HTR-8/SVneo (cell line): Measurements from ENCODE around the gene SFTPA1.
"Not testable (repeated sequence)": the region's sequence is repeated elsewhere in the genome, so short reads cannot be mapped to it uniquely, and the experiment has no call there.

Experiments used
- DNase-seq: peaks from one replicate; pipeline ENCODE4 v3.0.0; 2011; ENCODE audit warnings: low spot score, mixed read lengths; ENCODE audit not compliant: insufficient read length
- FAIRE-seq: peaks from 2 replicates; lab custom pipeline; 2011; peaks lifted over from hg19 to GRCh38; lab: Jason Lieb, UNC

SFTPA1 gene

DNA sequence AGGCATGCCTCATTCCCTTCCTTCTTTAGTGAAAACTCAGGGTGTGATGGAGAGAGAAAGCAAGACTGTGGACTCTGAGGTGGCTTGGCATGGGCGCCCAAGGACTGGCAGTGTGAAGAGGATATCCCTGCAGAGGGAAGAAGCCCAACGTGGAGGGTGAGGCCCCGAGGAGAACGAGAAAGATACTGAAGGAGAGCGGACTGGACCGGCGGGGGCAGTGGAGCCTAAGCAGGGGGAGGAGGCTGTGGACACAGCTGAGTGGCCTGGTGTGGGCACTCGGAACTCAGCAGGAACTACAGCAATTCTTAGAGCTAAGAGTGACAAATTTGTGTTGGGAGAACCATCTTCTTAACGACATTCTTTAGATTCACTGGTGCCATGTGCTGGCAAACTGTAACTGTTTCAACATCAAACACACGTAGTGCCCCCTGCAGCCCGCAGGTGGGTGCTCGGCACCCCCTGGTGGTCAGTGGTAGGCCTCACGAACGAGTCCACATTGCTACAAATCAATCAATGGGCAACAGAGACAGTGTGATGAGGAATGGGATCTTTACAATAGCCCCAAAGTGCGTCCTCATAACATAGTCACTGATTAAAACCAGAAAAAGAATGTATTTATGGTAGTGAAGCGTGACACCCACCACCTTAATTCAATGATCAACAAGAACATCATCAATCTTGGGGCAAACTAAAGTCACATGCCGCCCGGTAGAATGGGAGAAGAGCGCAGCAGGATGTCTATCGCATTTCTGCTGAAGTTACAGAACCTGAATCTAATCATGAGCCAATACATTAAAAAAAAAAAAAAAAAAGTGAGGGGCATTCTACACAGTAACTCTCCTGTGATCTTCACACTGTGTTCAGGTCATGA is 2.0 kb upstream of the SFTPA1 start:
- DNase-seq (peak; percentile 56), FAIRE-seq (peak; percentile 63)

DNA sequence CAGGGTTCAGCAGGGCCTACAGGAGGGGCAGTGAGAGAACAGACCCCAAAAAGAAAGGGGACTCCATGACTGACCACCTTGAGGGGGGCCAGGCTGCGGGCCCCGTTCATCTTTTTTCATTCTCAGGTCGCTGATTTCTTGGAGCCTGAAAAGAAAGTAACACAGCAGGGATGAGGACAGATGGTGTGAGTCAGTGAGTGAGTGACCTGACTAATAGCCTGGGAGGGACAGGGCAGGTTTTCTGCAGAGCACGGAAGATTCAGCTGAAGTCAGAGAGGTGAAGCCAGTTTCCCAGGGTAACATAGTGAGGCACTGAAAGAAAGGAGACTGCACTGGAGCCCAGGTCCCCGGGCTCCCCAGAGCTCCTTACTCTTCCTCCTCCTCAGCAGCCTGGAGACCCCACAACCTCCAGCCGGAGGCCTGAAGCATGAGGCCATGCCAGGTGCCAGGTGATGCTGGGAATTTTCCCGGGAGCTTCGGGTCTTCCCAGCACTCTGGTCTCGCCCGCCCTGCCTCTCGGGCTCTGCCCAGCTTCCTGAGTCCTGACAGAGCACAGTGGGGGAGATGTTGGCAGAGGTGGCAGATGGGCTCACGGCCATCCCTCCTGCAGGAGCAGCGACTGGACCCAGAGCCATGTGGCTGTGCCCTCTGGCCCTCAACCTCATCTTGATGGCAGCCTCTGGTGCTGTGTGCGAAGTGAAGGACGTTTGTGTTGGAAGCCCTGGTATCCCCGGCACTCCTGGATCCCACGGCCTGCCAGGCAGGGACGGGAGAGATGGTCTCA is 646 bp downstream of the SFTPA1 start:
- DNase-seq = peak; percentile 13
- not testable (repeated sequence) for FAIRE-seq

DNA sequence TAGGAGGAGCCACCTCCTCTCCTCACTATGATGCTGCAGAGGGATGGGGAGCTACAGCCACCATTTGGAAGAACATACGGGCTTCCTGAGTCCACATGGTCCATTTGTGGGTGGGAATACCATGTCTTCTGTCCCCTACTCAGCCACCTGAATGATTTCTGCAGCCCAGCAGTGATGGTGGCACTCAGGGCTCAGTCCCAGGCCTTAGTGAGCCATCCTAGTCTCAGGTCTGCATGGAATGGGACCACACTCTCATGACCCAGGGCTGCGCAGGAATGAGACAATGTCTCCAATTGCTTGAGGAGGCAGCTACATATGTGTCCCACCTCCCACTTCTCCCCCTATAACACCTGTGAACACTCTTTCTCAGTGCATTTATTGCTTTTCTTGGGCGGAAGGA is 4.8 kb downstream of the SFTPA1 start:
- no peak for DNase-seq
- FAIRE-seq = no peak

DNA sequence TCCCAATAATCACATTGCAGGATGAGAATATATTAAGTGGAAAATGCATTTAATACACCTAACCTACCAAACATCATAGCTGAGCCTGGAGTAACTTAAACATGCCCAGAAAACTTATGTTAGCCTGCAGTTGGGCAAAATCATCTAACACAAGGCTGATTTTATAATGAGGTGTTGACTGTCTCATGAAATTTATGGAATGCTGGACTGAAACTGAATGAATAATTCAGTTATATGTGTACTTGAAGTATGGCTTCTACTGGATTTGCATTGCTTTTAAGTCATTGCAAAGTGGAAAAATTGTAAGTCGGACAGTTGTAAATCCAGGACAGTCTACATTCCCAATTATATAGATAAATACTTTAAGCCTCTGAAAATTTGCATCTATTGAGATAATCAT is 5.4 kb downstream of the SFTPA1 start:
- DNase-seq = no peak
- FAIRE-seq = no peak

DNA sequence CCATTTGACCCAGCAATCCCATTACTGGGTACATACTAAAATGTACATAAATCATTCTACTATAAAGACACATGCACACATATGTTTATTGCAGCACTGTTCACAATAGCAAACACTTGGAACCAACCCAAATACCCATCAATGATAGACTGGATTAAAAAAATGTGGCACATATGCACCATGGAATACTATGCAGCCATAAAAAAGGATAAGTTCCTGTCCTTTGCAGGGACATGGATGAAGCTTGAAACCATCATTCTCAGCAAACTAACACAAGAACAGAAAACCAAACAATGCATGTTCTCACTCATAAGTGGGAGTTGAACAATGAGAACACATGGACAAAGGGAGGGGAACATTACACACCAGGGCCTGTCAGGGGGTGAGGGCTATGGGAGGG is 12.9 kb downstream of the SFTPA1 start:
- not testable (repeated sequence) for FAIRE-seq, DNase-seq

DNA sequence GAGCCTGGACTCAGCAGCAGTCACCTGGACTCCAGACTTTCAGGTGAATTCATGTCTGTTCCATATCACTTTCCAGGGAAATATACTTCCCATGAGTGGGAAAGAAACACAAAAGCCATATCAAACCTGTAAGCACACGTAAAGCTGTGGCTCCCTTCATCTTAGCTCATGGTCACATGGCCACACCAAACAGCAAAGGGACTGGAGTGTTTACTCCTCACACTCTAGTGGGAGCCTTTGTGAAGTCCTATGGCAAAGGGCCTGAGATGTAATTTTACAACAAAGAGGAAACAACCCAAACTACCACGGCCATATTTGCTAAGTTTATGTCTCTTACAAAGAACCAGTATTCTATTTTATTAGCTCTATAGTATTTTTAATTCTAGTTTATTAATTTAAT is 16.3 kb downstream of the SFTPA1 start:
- FAIRE-seq (no peak), DNase-seq (no peak)

DNA sequence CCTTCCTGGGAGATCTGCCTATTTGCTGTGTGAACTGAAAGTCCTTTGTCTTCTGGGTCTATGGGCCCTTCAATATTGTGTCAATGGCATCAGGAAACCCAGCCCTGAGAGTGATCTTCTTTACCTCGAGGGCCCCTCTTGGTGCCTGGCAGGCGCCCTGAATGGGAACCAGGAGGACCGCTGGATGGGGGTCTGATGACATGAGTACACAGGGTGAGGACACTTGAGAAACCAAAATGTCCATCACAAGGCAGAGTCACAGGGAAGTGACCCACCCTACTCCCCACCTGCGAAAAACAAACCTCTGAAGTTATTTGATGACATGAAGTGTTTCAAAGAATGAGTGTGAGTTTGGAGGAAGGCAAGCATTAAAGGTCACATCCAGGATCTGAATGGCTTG is 17.3 kb downstream of the SFTPA1 start:
- FAIRE-seq (no peak), DNase-seq (no peak)

DNA sequence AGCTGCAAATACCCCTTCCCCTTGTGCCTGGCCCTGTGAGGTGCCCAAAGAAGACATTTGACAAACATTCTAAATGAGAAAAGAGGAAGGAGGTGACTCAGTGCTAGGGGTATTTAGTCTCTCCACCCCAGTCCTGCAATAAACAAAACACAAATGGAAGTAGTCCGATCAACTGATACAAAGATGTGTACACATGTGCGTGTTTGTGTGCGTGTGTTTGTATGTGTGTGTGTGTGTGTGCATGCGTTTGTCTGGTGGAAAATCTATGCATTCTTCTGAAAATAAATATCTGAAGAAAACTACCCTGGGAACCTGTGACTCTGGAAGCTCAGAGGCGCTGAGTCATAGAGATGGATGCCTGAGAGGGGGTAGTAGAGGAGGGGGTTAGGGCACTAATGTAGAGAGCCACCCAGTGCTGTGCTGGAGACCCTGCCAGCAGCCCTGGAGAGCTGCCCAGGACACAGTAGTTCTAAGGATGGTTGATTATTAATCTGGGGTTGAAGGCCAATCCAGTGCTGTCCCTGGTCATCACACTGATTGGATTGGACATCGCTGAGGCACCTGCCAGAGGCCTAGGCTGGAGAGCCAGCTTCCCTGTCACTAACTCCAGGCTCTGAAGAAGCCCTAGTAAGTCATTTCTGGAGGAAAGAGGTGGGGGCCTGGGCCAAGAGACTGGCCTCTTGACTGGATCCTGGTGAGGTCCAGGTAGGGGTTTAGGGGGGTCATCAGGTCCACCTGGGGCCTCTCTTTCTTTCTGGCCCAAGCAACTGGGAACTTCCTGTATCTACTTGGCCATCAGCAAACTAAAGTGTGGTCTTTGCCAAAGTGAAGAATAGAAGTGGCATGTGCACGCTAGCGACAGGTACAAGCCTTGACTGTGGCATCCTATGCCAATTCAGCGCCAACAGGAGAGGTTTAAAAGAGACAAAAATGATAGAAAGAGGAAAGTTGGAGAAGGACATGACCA is 18.5 kb downstream of the SFTPA1 start:
- DNase-seq (no peak), FAIRE-seq (no peak)

DNA sequence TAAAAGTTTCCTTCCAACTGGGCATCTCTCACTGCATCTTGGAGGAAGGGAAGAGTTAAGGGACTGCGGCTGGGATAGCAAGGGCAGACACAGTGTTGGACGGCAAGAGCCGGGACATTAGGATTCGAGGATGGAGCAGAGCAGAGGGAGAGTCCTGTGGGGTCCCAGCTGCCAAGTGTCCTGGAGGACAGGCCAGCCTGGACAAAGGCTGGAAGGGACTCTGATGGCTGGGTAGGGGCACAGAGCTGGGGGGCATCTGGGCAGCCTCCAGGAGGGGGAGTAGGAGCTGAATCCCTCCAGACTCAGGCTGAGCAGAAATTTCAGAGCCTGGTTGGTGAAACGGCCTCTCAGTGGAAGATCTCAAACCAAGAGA is 19.2 kb downstream of the SFTPA1 start:
- no peak for FAIRE-seq
- DNase-seq = no peak

DNA sequence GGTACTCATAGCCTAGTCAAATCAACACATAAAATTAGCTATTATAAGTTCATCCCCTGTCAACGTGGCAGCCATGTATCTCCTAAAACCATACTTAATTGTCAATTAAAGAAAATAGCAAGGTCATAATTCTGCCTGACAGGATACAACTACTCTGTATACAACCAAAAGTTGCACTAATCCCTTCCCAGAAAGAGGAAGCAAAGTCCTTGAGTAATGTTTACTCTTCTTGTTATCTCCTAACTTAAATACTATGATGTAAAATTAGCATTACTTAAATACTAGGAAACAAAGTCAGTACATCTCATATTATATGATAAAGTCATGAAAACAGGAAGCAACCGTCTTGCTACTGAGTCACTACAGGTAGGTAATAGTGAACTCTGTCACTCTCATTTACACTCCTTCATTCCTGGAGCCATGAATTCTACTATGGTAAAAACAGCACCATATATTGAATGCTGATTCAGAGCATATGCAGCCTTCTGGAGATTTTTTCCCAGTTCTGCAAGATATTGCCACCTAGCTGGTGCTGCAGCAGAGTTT is 26.0 kb downstream of the SFTPA1 start:
- not testable (repeated sequence) for DNase-seq, FAIRE-seq

DNA sequence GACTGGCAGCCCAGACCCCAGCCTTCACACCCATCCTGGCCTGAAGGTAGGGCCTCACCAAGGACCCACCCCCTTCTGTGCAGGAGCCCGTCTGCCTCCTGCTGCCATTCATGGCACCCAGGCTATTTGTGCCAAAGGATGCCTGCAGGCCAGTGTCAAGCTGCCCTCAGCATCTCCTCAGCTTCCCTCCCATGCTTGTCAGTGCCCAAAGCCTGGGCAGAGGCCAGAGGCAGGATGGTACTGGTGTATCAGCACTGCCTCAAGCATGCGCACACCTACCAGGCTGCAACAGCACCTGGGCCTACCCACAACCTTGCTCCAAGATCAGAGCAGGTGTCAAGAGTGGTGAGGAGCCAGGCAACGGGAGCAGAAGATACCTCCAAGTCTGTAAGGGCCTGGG is 27.6 kb downstream of the SFTPA1 start:
- DNase-seq = no peak
- FAIRE-seq = no peak

DNA sequence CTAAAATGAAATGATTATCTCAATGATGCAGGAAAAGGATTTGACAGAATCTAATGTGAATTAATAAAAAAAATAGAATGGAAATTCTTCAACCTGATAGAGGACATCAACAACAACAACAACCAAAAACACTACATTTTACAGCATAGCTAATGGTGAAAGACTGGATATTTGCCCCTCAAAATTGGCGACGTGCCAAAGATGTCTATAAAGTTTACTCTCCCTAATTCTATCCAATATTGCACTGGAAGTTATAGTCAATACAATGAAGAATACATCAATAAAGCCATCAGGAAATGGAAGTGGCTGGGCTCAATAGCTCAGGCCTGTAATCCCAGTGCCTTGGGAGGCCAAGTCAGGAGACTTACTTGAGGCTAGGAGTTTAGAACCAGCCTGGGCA is 42.0 kb downstream of the SFTPA1 start:
- not testable (repeated sequence) for FAIRE-seq, DNase-seq

DNA sequence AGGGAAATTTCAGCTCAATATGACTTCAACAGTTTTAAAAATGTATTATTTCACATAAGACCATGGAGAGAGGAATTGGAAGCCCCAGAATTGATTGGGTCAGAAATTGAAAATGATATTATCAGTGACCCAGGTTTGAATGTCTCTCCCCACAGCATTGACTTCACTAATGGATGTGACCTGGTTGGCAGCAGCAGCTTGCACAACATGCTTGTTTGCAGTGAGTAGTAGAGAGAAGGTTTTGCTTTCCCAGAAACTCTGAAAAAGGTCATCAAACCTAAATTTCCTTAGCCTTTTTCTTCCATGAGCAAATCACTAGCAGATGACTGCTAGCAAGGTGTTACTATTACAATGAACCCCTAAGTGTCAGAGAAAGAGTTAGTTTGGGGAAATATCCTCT is 52.5 kb downstream of the SFTPA1 start:
- DNase-seq, FAIRE-seq: not testable (repeated sequence)

DNA sequence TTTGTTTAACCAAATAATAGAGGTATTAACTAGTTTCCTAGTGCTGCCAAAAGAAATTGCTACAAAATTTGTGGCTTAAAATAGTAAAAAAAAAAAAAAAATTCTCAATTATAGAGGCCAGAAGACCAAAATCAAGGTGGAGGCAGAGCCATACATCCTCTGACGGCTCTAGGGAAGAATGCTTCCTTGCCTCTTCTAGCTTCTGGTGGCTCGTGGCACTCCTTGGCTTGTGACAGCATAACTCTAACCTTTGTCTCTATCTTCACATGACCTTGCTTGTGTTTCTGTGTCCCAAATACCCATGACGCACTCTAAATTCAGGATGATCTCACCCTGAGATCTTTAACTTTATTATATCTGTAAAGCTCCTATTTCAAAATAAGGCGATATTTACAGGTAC is 53.9 kb downstream of the SFTPA1 start:
- not testable (repeated sequence) for FAIRE-seq, DNase-seq
